K562 (cell line): ENCODE data around the gene PCSK6.

ENCODE experiments used
- ATF7 ChIP-seq: fragments of 450-650 bp; IDR thresholded peaks from 2 replicates; pipeline ENCODE4 v1.7.1; 2014; ENCODE audit warnings: mild to moderate bottlenecking, moderate library complexity
- EP300 ChIP-seq: IDR thresholded peaks from 2 replicates; pipeline ENCODE4 v1.6.1; 2012; ENCODE audit warnings: low read length, improper control_type of control experiment
- MYNN ChIP-seq, 2 experiments: sonication (generic); formaldehyde crosslinking in 1 of 2; IDR thresholded peaks; 2 replicates each; pipeline versions ENCODE4 v1.5.0 to v1.6.1; 2016 to 2020; ENCODE audit warnings: antibody characterized with exemption in 1 of 2, missing genetic modification reagents in 1 of 2
- SAP30 ChIP-seq: fragments of 200-600 bp; sonication (generic); IDR thresholded peaks from 2 replicates; pipeline ENCODE4 v1.6.1; 2012; ENCODE audit warnings: borderline replicate concordance, low read depth, mild to moderate bottlenecking, moderate library complexity, low read length, control low read depth, inconsistent platforms; ENCODE audit not compliant: insufficient read depth, poor library complexity, severe bottlenecking
- SPI1 ChIP-seq: IDR thresholded peaks from 2 replicates; pipeline ENCODE4 v1.6.1; 2011; ENCODE audit warnings: low read depth, low read length, control low read depth, borderline replicate concordance
- TF ChIP-seq, protein P1 (sequence below), 3 experiments: IDR thresholded peaks in 2 of 3; conservative IDR thresholded peaks in 1 of 3; 2 replicates each; pipeline ENCODE4 v1.5.1; 2011 to 2012; ENCODE audit warnings: low read length in 3 of 3, mild to moderate bottlenecking in 3 of 3, control low read depth in 2 of 3, improper control_type of control experiment in 1 of 3, inconsistent platforms in 1 of 3, low read depth in 1 of 3, mixed read lengths in 1 of 3, moderate library complexity in 1 of 3; ENCODE audit not compliant: insufficient read depth in 2 of 3
- TF ChIP-seq, protein P2 (sequence below): sonication (generic); formaldehyde crosslinking; IDR thresholded peaks from 2 replicates; pipeline ENCODE4 v1.9.0; 2022; ENCODE audit warnings: mild to moderate bottlenecking, missing genetic modification reagents
- TF ChIP-seq, protein P3 (sequence below): sonication (generic); formaldehyde crosslinking; IDR thresholded peaks from 2 replicates; pipeline ENCODE4 v1.8.1; 2023; ENCODE audit warnings: mild to moderate bottlenecking, missing genetic modification reagents, moderate library complexity
- TF ChIP-seq, protein P4 (sequence below): fragments of 450-650 bp; IDR thresholded peaks from 2 replicates; pipeline ENCODE4 v1.7.1; 2018; ENCODE audit warnings: mild to moderate bottlenecking, low read depth; ENCODE audit not compliant: partially characterized antibody

DNA sequence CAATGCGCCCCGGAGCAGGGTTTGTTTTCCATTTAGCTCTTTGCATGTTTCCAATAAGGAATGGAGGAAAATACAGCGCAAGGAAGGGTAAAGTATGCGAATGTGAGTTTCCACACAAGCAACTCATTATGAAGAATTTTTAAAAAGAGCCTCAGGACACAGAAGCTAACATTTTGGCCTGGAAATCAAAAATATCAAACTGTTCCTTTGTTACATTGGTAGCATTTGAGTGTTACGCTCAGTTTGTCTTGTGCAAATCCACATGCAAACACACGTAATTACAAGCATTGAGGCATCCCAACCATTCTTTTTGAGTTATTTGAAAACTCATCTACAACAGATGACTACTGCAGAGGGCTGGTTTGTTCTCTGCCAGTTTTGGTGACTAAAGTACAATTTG is 101.5 kb downstream of the PCSK6 start:
- TF ChIP-seq EP300, result no peak
- no peak for TF ChIP-seq SAP30
- TF ChIP-seq, protein P1, sequence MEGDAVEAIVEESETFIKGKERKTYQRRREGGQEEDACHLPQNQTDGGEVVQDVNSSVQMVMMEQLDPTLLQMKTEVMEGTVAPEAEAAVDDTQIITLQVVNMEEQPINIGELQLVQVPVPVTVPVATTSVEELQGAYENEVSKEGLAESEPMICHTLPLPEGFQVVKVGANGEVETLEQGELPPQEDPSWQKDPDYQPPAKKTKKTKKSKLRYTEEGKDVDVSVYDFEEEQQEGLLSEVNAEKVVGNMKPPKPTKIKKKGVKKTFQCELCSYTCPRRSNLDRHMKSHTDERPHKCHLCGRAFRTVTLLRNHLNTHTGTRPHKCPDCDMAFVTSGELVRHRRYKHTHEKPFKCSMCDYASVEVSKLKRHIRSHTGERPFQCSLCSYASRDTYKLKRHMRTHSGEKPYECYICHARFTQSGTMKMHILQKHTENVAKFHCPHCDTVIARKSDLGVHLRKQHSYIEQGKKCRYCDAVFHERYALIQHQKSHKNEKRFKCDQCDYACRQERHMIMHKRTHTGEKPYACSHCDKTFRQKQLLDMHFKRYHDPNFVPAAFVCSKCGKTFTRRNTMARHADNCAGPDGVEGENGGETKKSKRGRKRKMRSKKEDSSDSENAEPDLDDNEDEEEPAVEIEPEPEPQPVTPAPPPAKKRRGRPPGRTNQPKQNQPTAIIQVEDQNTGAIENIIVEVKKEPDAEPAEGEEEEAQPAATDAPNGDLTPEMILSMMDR (IDR thresholded peaks at IDR 0.05 in 2 of 3, conservative IDR thresholded peaks at IDR 0.05 in 1 of 3; ENCODE audit: insufficient read depth in 2 of 3, low read depth in 1 of 3, low read length in 3 of 3), result no peak
- TF ChIP-seq, protein P2, sequence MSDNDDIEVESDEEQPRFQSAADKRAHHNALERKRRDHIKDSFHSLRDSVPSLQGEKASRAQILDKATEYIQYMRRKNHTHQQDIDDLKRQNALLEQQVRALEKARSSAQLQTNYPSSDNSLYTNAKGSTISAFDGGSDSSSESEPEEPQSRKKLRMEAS (CRISPR knock-in tag), result no peak
- no peak for TF ChIP-seq SPI1
- no peak for TF ChIP-seq MYNN (IDR thresholded peaks at IDR 0.05)
- TF ChIP-seq MYNN (CRISPR knock-in tag; IDR thresholded peaks at IDR 0.05), result no peak
- TF ChIP-seq, protein P3, sequence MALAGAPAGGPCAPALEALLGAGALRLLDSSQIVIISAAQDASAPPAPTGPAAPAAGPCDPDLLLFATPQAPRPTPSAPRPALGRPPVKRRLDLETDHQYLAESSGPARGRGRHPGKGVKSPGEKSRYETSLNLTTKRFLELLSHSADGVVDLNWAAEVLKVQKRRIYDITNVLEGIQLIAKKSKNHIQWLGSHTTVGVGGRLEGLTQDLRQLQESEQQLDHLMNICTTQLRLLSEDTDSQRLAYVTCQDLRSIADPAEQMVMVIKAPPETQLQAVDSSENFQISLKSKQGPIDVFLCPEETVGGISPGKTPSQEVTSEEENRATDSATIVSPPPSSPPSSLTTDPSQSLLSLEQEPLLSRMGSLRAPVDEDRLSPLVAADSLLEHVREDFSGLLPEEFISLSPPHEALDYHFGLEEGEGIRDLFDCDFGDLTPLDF (CRISPR knock-in tag), result no peak
- TF ChIP-seq, protein P4, sequence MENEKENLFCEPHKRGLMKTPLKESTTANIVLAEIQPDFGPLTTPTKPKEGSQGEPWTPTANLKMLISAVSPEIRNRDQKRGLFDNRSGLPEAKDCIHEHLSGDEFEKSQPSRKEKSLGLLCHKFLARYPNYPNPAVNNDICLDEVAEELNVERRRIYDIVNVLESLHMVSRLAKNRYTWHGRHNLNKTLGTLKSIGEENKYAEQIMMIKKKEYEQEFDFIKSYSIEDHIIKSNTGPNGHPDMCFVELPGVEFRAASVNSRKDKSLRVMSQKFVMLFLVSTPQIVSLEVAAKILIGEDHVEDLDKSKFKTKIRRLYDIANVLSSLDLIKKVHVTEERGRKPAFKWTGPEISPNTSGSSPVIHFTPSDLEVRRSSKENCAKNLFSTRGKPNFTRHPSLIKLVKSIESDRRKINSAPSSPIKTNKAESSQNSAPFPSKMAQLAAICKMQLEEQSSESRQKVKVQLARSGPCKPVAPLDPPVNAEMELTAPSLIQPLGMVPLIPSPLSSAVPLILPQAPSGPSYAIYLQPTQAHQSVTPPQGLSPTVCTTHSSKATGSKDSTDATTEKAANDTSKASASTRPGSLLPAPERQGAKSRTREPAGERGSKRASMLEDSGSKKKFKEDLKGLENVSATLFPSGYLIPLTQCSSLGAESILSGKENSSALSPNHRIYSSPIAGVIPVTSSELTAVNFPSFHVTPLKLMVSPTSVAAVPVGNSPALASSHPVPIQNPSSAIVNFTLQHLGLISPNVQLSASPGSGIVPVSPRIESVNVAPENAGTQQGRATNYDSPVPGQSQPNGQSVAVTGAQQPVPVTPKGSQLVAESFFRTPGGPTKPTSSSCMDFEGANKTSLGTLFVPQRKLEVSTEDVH, result no peak
- no peak for TF ChIP-seq ATF7
